ENCODE data around the gene MKKS.

The MKKS gene

DNA sequence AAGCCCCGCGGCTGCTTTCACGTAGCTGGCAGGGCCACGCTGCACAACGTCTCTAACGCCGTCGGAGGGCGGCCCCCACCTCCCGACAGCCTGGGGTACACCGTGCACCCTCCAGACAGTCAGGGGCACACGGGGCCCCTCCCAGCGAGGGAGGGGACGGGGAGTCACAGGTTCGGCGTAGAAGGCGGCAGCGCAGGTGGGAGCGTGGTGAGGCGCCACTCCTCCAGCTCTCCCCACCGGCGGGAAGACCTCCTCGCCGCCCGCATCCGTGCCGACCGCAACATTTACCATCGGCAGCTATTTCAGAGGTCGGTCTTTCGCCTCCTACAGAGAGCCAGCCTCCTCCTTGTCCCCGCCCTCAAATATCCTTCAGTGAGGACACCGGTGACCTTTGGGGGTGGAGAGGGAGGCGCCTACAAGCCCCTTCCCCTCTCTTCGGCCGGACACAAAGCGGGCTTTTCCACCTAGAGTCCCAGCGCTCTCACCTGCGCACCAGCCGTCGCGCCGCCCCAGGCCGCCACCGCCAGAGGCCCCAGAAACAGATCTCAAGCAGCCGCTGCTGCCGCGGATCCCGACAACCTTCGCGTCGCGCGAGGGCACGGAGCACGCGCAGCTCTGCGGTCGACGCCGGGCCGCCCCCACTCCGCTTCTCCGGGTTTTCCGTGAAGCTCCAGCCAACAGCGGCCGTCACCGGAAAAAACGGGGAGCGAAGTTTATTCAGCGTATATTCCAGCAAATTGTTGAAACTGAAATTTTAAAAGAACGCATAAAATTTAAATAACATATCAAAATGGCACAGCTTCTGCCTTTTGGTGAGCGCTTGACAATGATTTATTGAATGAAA lies at the start of gene MKKS:
TSS of gene MKKS (minus strand) at position 600 of the 844 bp plus-strand sequence. CDS start 20,708 bp downstream, outside the sequence.
- no peak for FAIRE-seq

DNA sequence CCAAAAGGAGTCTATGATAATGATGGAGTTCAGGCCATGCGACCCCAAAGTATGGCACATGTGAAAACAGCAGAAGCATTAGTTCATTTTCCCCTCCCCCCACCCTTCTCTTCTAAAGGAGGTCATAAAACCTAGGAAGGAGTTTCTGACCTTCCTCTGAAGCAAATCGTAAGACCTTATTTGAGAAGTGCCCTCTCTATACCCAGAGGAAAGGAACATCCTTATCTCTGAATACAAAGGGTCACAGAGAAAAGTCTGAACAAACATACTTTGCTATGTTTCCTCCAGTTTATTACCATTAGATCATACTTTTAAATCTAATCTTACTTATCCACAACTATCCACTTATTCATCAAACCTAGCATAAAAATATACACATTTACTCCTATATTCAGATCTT lies 49.7 kb upstream of the MKKS start:
- FAIRE-seq: no peak

DNA sequence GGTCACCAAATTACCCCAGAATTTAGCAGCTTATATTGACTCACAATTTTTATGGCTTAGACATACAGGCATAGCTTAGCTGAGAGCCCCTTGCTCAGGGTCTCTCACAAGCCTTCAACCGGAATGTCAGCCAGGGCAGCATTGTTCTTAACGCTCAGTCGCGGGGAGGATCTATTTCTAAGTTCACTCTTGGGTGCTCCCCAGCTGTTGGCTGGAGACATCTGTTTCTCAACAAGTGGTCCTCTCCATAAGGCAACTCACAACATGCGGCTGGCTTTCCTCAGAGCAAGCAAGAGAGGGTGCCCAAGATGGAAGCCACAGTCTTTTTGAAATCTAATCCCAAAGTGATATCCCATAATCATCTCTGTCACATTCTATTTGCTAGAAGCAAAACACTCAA lies 47.7 kb upstream of the MKKS start:
- FAIRE-seq: no peak

DNA sequence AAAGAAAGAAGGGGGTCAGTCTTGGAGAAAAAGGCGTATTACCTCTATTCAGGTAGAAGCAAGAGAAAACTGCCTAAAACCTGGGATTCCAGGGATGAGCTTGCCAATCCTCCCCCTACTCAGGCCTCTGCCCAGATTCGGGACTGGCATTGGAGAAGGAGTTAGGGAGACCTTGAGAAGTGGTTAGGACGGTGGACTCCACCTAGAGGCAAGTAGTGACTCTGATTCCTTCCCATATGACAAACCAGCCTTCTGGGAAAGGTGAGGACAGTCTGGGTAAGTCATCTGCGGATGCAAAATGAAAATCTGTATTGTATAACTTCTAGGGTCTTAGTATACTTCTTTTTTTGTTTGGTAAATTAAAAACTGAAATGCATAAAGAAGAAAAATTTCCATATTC lies 44.9 kb upstream of the MKKS start:
- no peak for FAIRE-seq

DNA sequence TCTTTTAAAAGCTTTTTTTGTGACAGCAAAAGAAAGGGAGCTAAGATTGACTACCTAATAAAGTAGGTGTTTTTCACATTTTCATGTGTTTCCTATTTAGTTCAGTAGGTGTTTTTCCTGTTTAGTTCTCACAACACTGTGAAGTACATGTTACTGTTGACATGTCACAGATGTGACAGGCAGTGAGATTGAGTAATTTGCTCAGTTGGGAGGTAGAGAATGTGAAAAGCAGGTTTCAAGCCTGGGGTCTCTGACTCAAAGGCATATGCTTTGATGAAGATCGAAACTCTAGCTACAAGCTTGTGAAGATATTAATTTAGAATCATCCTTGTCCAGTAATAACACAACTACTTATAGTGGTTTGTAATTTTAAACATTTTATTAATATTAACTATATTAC lies 44.2 kb upstream of the MKKS start:
- FAIRE-seq: no peak

DNA sequence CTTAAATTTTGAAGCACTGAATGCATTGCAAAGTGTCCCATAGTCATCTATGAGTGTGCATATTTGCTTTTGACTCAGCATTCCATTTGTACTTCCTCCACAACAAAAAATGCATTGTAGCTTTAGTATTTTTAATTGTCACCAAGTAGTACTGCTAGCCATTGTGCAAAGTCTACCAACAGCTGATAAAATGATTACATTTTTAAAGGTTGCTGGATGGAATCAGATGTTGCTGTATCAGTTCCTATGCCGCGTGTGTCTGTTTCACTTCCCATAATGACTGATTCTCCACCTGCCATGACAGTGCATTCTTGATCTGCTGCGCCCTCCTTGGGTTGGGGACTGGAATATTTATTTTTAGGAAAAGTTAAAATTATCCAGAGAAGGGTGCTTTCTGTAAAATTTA lies 42.3 kb upstream of the MKKS start:
- FAIRE-seq: no peak

DNA sequence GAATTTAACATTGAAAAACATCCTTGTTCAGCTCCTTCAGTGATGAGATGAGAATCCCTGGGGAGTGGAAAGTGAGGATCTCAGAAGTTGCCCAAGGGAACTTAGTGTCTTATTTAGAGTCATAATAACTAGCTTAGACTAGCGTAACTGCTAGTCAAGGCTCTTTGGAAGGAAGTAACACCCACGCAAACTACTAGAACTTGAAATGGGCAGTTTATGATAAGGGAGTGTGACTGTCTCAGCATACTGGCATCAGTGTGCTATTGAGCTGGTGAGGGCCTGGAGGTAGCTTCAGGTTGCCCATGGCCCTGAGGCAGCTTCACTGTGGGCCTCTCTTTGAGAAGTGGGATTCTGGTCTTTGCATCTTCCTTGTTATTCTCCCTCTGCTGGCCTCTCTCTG lies 41.2 kb upstream of the MKKS start:
- FAIRE-seq: no peak

DNA sequence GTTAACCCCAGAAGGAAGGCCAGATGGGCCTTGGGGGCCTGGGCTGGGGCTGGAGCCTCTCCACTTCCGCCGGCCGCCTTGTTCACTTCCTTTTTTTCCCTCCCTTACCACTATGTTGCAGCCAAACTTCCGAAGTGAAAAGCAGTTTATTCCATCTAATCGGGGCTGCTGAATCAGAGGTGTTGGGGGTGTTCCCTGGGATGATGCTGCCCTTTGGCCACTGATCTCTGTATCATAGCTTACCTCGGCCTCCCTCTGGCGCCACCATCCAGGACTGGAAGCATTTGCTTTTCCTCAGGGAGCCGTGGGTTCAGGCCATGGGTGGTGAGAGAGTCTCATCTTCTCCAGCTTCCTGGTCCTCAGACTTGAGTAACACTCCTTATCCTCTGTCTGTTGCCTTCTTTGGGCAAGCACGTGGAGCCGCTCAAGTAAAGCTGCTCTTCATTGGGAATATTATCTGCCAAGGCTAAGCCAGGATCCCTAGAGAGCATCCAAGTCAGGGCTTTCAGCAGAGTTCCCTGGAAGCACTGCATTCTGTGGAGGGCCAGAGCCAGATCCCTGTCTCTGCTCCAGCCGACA lies 40.7 kb upstream of the MKKS start:
- FAIRE-seq: no peak

DNA sequence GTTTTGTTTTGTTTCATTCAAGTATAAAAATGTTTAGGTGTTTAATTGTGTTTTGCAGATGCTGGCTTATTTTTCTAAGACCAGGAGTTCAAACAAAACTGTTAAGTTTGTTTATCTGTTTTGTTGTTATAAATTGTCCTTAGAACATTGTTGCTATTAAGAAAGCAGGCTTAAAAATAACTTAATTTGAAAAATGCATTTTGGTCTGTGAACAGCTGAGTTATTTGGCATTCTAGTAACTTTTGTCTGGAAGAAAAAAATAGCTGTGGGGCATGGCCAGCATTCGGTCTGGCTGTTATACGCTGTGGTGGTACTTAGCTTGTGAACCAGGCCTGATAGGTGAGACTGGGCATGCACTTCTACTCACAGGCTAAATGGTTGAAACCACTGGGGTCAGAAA lies 38.8 kb upstream of the MKKS start:
- no peak for FAIRE-seq

DNA sequence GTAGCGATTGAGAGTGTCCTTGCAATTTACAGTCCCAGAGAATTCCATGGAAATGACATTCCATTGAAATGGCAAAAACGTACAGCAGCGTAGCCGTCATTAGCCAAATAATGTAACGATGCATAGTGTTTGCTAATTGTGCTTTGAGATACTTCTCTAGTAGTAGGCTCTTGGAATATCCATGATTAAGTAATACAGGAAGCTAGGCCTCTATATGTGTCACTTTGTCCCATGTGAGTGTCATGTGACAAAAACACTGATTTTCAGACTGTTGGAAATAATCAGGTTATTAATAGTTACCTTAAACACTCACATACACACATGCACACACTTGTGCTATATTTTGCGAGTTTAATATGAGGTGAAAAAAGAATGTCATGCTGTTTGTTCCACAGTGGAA lies 36.3 kb upstream of the MKKS start:
- no peak for FAIRE-seq

DNA sequence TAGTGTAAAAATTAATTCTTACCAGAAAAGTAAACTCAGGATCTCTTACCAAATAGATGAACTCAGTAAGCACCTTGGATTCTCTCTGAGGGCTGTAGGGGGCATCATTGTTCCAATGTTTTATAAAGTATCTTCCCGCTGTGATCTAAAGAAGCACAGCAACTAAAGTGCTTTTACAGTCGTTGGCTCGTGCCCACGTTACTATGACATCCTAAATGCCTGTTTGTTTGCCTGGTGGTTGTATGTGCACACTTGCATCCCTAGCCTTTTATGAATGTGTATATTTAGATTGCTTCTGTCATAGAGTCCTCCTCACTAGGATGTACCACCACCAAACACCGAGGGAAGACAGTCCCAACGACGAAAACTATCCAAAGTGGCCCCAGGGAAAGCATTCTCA lies 35.6 kb upstream of the MKKS start:
- peak; percentile 96 for FAIRE-seq

DNA sequence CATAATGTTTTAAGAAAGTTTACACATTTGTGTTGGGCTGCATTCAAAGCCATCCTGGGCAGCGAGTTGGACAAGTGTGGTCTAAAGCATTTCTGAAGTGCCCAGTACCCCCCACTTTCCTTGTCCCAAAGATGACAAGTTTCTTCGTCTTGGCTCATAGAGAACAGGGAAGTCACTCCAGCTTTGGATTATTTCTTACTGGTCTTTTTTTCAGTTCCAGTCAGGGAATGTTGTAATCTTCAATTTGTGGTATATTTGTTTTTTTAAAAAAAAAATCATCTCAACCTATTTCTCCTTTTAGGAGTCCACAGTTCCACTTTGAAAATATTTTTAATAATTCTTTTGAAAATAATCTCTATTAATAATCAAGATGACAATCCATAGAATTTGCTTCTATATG lies 35.0 kb upstream of the MKKS start:
- no peak for FAIRE-seq

DNA sequence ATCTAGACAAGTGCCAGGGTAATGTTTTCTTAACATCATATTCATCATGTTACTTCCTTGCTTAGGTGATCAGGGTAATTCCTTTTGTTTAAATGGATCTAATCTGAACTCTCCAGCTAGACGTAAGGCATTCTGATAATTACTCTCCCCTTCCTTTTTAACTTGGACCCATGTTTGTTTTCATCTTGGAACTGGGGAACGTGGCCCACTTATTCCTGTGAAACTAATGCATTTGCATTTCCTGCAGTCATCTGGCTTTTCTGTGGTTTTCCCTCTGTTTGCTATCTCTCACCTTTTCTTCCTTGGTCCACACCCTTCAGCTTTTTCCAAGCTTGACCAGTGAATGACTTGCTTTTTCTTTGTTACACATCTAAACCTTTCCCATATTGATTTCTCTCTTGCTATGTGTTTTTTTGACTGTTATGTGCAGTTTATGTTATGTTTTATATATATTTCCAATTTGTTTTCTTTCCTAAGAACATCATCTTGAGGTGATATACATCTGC lies 34.4 kb upstream of the MKKS start:
- FAIRE-seq: no peak

DNA sequence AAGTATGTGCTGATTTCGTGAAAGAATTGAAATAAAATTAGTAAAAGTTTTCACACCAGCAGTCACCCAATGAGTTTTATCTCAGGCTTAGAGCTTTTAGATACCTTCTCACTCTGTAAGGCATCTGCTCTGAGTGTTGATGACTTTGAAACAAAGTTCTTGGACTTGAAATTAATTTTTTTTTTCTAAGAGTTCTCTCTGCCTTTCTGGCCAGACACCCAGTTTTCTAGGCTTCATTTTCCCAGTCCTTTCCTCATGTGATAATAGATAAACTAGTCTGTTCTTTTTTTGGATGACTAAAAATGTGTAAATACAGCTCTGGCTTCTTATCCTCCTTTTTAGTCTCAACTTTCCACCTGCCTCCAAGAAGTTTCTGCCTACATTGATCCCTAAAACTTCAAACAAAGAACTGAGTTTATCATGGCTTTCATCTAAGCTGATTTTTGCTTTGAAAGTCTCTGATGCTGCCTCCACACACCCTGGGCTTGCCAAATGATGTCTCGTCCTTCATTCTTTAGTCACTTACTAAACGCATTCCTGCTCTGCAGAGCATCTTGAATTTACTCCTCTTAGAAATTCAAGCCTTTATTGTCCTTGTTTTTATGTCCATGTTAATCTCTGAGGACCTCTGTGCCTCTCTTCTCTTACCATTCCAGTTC lies 33.8 kb upstream of the MKKS start:
- no peak for FAIRE-seq

DNA sequence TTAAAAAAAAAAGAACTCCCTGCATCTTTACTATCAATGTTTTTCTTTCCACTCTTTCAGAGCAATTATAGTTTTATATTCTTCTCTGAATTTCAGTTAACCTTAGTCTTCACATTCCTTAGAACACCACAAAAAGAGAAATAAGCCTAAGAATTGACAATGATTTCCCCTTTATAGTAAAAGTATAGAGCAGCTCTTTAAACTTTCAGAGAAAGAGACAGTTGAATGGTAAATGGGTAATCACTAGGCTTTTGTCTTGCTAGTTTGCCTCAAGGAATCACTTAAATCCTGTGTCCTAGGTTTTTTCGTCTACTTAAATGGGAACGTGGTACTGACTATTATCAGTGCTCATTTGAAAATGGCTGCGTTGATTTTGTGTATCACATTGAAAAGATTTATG lies 32.8 kb upstream of the MKKS start:
- no peak for FAIRE-seq

DNA sequence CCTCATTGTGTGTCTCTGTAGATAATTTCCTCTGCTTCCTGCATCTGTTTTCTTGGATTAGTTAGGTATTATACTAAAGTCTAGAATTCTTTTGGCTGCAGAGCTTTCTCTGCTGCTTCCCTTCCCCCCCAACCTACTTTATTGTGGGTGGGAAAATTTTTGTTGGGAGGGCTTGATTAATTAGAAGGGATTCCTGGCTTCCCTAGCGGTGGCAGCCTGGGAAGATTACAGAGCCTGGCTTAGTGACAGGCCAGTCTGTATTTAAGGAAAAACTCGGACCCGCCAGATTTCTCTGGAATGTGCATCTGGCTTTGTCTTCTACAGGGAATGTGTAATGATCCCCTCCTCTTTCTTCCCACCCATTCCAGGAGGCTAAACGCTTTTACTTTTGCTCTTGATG lies 32.3 kb upstream of the MKKS start:
- FAIRE-seq: no peak

DNA sequence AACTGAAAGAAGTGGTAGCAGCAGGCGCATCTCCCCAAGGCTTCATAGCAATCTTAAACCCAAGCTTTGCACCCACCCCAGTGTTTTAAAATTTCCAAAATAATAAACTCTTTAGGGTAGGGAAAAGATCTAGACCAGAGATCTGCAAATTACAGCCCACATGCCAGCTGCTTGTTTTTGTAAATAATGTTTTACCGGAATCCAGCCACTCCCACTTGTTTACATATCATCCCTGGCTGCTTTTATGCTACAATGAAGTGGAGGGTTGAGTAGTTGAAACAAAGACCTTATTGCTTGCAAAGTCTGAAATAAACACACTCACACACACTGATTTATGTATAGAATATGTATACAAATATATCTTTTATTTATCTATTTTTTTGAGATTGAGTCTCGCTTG lies 31.1 kb upstream of the MKKS start:
- no peak for FAIRE-seq

DNA sequence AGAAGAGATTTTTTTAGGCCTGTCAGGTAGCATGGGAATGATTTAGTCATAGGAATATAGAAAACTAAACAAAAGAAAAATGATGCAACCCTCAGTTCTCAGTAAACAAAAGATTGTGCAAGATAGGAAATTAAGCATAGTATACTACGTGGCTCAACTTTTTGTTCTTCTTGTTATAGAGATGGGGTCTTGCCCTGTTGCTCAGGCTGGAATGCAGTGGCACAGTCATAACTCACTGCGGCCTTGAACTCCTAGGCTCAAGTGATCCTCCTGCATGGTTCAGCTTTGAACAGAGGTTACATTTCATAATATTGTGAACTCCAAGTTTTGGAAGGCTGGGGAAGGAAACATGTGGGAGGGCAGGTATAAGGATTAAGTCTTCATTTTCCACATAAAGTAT lies 29.6 kb upstream of the MKKS start:
- FAIRE-seq: no peak

DNA sequence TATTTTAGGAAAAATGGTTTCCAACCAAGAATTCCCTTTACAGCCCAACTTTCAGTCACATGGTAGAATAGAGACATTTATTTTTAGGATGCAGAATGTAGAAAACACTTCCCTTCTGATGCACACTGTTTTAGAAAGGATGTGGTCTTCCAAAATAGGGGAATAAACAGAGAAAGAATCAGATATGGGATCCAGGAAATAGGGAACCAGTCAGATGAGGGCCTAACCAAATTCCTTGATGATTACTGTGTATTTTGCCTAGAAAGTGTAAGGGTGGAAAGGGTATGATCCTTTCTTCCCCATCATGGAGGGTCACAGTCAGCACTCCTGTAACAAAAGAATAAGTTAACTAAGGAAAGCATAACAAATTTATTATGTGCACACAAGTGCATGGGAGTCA lies 28.5 kb upstream of the MKKS start:
- FAIRE-seq: no peak

DNA sequence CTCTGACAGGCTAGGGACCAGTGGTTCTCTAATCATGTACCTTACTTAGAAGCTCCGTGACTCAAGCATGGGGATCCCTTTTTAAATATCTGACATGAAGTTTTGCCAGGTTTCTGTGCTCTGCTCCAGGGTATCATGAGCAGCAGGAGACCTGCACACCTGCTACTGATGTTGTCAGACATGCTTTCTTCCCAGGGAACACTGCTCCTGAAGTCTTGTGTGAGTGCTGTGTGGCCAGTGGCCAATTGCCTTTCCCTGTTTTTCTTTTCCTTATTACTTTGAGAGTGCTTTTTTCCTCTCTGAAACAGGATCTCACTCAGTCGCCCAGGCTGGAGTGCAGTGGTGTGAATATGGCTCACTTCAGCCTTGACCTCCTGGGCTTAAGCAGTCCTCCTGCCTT lies 27.5 kb upstream of the MKKS start:
- no peak for FAIRE-seq

DNA sequence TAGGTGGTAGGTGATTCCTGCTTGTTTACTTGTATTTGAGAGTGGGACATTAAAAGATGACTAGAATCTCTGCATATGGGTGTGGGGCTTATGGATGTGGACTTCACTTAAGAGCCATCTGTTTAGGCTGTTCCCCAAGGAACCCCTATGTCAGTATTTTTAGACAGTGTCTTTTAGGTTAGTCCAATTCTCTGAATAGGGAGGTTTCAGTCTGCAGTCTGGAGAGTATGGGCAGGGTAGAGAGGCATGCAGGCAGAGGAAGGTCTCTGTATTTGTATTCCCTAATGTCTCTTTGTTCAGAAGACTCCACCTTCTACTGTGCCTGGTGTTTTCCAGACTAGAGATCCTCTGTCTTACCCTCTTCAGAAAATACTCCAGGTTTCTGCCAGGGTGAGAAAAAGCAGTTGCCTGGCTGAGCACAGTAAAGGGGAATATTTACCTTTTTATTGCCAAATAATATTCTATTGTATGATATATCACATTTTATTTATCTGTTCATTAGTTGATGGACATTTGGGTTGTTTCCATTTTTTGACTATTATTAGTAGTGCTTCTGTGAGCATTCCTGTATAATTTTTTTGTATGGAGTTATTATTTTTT lies 20.2 kb upstream of the MKKS start:
- no peak for FAIRE-seq

DNA sequence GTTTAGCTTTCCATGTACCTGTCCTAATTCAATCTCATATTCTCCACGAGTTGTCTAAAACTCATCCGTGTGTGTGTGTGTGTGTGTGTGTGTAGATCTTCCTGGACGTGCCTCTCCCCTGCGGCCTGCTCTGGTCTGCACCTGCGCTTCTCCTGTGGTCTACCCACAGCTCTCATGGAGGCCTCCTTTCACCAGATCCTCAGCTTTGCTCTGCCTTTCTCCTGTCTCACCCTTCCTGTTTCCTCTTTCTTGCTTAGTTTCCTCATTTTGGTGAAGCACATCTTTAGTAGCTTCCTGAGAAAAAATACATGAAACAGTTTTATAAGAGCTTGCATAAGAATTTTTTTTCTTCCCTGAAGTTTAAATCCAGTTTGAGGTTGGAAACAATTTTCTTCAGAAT lies 19.2 kb upstream of the MKKS start:
- FAIRE-seq: no peak

DNA sequence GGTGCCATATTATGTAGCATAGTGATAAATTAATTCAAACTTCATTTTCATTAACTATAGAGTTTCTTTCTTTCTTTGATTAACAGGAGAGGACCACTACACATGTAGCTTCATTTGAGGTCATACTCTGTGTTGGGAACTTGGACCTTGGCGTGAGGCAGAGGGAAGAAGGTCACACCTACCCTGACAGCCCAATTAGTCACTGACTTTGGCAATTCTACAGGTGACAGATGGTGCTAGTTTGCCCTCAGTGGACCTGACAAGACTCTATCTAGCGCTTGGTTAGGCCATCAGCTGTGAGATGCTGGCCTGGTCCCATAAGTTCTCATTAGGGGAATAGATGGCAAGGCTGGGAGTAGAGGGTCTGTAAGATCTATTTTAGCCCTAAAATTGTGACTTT lies 15.2 kb upstream of the MKKS start:
- FAIRE-seq: no peak

Data from TTC549 (cell line).